Measurements from ENCODE around the gene TMEM229A.
"Not testable (repeated sequence)": the region's sequence is repeated elsewhere in the genome, so short reads cannot be mapped to it uniquely, and the experiment has no call there.

TMEM229A gene

GRCh38 chr7:124031406-124031805 lies 1.5 kb downstream of the TMEM229A start:
- H3K27ac Mint-ChIP-seq, result no peak overlapping the region
- TF ChIP-seq CTCF (IDR thresholded peaks at IDR 0.05; ENCODE audit: unreplicated experiment in 3 of 3), result no peak
- peak overlapping the region; percentile 89 to 91 (median 90) for H3K4me3 Mint-ChIP-seq
- H3K36me3 Mint-ChIP-seq (ENCODE audit: low read depth), result no peaks in the 10 kb centered on the region
- H3K9me3 Mint-ChIP-seq, result no peaks in the 10 kb centered on the region
- peaks cover 75% of the 10 kb centered on the region for H3K27me3 Mint-ChIP-seq (ENCODE audit: low read depth)
- H3K4me1 Mint-ChIP-seq, result peaks cover 10% of the 10 kb centered on the region

DNA sequence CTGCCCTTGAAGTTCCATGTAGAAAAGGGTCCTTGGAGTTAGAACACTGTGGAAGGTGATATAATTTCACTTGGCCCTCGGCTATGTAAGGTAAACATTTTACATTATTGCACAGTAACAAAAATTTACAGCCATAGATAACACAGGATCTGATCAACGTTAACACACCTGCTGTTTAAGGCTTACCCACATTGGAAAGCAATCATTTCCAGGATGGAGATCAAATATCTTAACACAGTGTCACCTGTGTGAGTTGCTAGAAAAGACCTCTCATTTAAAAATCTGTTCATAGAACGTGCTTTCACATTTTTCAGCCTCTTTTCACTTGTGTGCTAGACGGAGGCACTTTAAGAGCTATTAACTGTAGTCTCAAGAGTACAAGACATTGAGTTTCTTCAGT lies 1.9 kb downstream of the TMEM229A start:
- TF ChIP-seq CTCF (IDR thresholded peaks at IDR 0.05; ENCODE audit: unreplicated experiment in 3 of 3), result no peak
- no peak overlapping the region for H3K27ac Mint-ChIP-seq
- peak overlapping the region; percentile 51 to 90 (median 74) for H3K4me3 Mint-ChIP-seq
- no peaks in the 10 kb centered on the region for H3K9me3 Mint-ChIP-seq
- H3K27me3 Mint-ChIP-seq (ENCODE audit: low read depth), result peaks cover 70% of the 10 kb centered on the region
- H3K4me1 Mint-ChIP-seq, result peaks cover 10% of the 10 kb centered on the region
- no peaks in the 10 kb centered on the region for H3K36me3 Mint-ChIP-seq (ENCODE audit: low read depth)

GRCh38 chr7:124029396-124030188 lies 3.3 kb downstream of the TMEM229A start:
- Mint-ChIP-seq H3K36me3 (ENCODE audit: low read depth) (no peaks in the 10 kb centered on the region), H3K27ac (no peak overlapping the region), H3K4me1 (peaks cover 10% of the 10 kb centered on the region)

GRCh38 chr7:124027236-124027635 lies 5.6 kb downstream of the TMEM229A start:
- TF ChIP-seq CTCF (IDR thresholded peaks at IDR 0.05; ENCODE audit: unreplicated experiment in 3 of 3), result no peak
- no peak overlapping the region for H3K27ac Mint-ChIP-seq
- no peaks in the 10 kb centered on the region for H3K36me3 Mint-ChIP-seq (ENCODE audit: low read depth)
- H3K27me3 Mint-ChIP-seq (ENCODE audit: low read depth), result peaks cover 46% of the 10 kb centered on the region
- peaks cover 10% of the 10 kb centered on the region for H3K4me1 Mint-ChIP-seq
- no peaks in the 10 kb centered on the region for H3K9me3 Mint-ChIP-seq
- no peak overlapping the region for H3K4me3 Mint-ChIP-seq

More at GRCh38 chr7:124029396-124030188, 3.3 kb downstream of the TMEM229A start:
- no peaks in the 10 kb centered on the region for H3K9me3 Mint-ChIP-seq
- H3K27me3 Mint-ChIP-seq (ENCODE audit: low read depth), result peaks cover 58% of the 10 kb centered on the region
- no peak for TF ChIP-seq CTCF (IDR thresholded peaks at IDR 0.05; ENCODE audit: unreplicated experiment in 3 of 3)
- peak overlapping the region in 1 of 3 experiments; percentile 6 for H3K4me3 Mint-ChIP-seq

GRCh38 chr7:124024329-124024728 lies 8.5 kb downstream of the TMEM229A start:
- H3K27ac Mint-ChIP-seq; H3K4me3 Mint-ChIP-seq; H3K9me3 Mint-ChIP-seq; H3K4me1 Mint-ChIP-seq; H3K36me3 Mint-ChIP-seq (ENCODE audit: low read depth): not testable (repeated sequence)
- peaks cover 17% of the 10 kb centered on the region for H3K27me3 Mint-ChIP-seq (ENCODE audit: low read depth)

DNA sequence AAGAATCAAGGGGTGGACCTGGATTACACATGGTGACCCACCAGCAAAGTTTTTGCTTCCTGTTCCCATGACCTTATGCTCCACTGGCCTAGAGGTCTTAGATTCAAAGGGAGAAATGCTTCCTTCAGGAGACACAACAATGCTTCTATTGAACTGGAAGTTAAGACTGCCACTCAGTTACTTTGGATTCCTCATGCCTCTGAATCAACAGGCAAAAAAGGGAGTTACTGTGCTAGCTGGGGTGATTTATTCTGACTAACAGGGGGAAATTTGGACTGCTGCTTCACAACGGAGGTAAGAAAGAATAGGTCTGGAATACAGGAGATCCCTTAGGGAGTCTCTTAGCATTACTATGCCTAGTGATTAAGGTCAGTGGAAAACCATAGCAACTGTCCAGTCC lies 10.3 kb downstream of the TMEM229A start:
- no peak for TF ChIP-seq CTCF (IDR thresholded peaks at IDR 0.05; ENCODE audit: unreplicated experiment in 3 of 3)
- no peaks in the 10 kb centered on the region for H3K36me3 Mint-ChIP-seq (ENCODE audit: low read depth)
- H3K4me1 Mint-ChIP-seq, result no peaks in the 10 kb centered on the region
- peaks cover 8% of the 10 kb centered on the region for H3K27me3 Mint-ChIP-seq (ENCODE audit: low read depth)
- no peak overlapping the region for H3K4me3 Mint-ChIP-seq
- no peak overlapping the region for H3K27ac Mint-ChIP-seq
- H3K9me3 Mint-ChIP-seq, result no peaks in the 10 kb centered on the region
